ENCODE results near the gene LAT.
"Not testable (repeated sequence)": the region's sequence is repeated elsewhere in the genome, so short reads cannot be mapped to it uniquely, and the experiment has no call there.

GRCh38 chr16:28980330-28980729 is 4.5 kb upstream of the LAT start:
- not testable (repeated sequence) for TF ChIP-seq POLR2A (IDR thresholded peaks at IDR 0.05; ENCODE audit: low read length); GATA1 (IDR thresholded peaks at IDR 0.05; ENCODE audit: low read depth, low read length)
